Measurements from ENCODE around the gene GRID1.

- TF ChIP-seq EZH2 (IDR thresholded peaks at IDR 0.05; ENCODE audit: insufficient read depth, poor library complexity, severe bottlenecking) (no peak), EZH2phosphoT487 (IDR thresholded peaks at IDR 0.05; ENCODE audit: insufficient read depth, low read depth) (no peak)
Measured at GRCh38 chr10:86345859-86346798, 20.5 kb downstream of the GRID1 start.
